Heart left ventricle (tissue), 13 donors: ENCODE measurements around the gene IMPDH2.

Experiments
- CTCF ChIP-seq, 12 donors: fragments of 200-600 bp; sonication (generic) in 4 of 12; IDR thresholded peaks; one replicate each; pipeline versions ENCODE4 v1.5.0 to v1.8.0; 2018 to 2022; ENCODE audit warnings: antibody characterized with exemption in 12 of 12, mild to moderate bottlenecking in 5 of 12
- POLR2A ChIP-seq, 2 donors: fragments of 450-650 bp; IDR thresholded peaks; one replicate each; pipeline ENCODE4 v1.6.1; 2017; ENCODE audit warnings: antibody characterized with exemption in 2 of 2, mild to moderate bottlenecking in 2 of 2, moderate library complexity in 2 of 2
- donor health status: ischemic (EF 13 %, LVEDD 7.1; RV severe dilation, severe dysfunction).
- donor health status: DM: no; HTN: yes; CAD: no.
- donor health status: DM: no; HTN: no; CAD: no.
- donor health status: ischemic (EF 25% LVEDD 6.9; RV normal size, moderate dysfunction).
- donor health status: ischemic (EF 25% LVEDD 5.7; RV mildly dilated, moderate dysfunction).
- donor health status: ischemic (EF 35%, LVEDD 5.7; RV mildly dilated, moderate dysfunction).
- donor health status: nonischemic (EF 11% LVEDD 7.7; RV severe dilation, severe dysfunction).
- donor health status: DM: yes; HTN: yes; CAD: no.
- donor health status: PGD.
- donor health status: ischemic (EF 29% LVEDD 5.4; RV normal size, mild dysfunction).
- donor health status: nonischemic (EF 23%, LVEDD 6.1; RV moderate dilation, normal function).

DNA sequence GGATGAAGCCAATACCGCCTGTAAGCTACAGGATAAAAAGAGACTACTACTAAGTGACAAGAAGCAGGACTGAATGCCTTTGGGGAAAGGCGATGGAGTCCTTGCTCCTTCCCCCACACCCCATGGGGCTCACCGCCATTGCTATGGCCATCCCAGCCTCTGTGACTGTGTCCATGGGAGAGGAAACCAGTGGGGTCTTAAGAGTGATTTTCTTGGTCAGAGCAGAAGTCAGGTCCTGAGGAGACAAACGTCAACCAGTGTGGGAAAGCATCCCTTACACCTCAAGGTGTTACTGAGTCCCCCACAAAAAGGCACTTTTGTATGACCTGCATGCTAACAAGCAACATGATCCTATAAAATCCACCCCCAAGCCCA, 913 bp downstream of the IMPDH2 start:
- TF ChIP-seq CTCF (IDR thresholded peaks at IDR 0.05) (no peak), POLR2A (IDR thresholded peaks at IDR 0.05) (no peak)
